Subcutaneous abdominal adipose tissue (tissue), 5 donors: ENCODE measurements around the gene DBT.
"Not testable (repeated sequence)": the region's sequence is repeated elsewhere in the genome, so short reads cannot be mapped to it uniquely, and the experiment has no call there.

Source experiments
- H3K27ac ChIP-seq: one replicate; pipeline ENCODE4 v1.7.0; 2013; ENCODE audit warnings: low read depth, mild to moderate bottlenecking, inconsistent platforms, low read length, moderate library complexity
- H3K27me3 ChIP-seq, 5 donors: one replicate each; pipeline ENCODE4 v1.7.0; 2013; ENCODE audit warnings: low read length in 5 of 5, inconsistent platforms in 1 of 5; ENCODE audit not compliant: control insufficient read depth in 5 of 5, insufficient read depth in 4 of 5
- H3K36me3 ChIP-seq, 5 donors: one replicate each; pipeline ENCODE4 v1.7.0; 2013; ENCODE audit warnings: low read length in 5 of 5; ENCODE audit not compliant: control insufficient read depth in 5 of 5, insufficient read depth in 5 of 5
- H3K4me1 ChIP-seq, 5 donors: one replicate each; pipeline ENCODE4 v1.7.0; 2013; ENCODE audit warnings: low read length in 5 of 5, mild to moderate bottlenecking in 3 of 5, moderate library complexity in 1 of 5; ENCODE audit not compliant: control insufficient read depth in 5 of 5, insufficient read depth in 5 of 5
- H3K4me3 ChIP-seq, 5 donors: one replicate each; pipeline ENCODE4 v1.7.0; 2013; ENCODE audit warnings: low read length in 5 of 5, low read depth in 1 of 5
- H3K9ac ChIP-seq, 5 donors: one replicate each; pipeline ENCODE4 v1.7.0; 2013; ENCODE audit warnings: low read length in 5 of 5, mild to moderate bottlenecking in 4 of 5, moderate library complexity in 3 of 5
- H3K9me3 ChIP-seq, 5 donors: one replicate each; pipeline ENCODE4 v1.7.0; 2013; ENCODE audit warnings: low read length in 5 of 5; ENCODE audit not compliant: control insufficient read depth in 5 of 5
- donor health status: healthy.
- donor health status: healthy.
- donor health status: healthy.
- donor health status: healthy.
- donor health status: healthy.

The DBT gene

DNA sequence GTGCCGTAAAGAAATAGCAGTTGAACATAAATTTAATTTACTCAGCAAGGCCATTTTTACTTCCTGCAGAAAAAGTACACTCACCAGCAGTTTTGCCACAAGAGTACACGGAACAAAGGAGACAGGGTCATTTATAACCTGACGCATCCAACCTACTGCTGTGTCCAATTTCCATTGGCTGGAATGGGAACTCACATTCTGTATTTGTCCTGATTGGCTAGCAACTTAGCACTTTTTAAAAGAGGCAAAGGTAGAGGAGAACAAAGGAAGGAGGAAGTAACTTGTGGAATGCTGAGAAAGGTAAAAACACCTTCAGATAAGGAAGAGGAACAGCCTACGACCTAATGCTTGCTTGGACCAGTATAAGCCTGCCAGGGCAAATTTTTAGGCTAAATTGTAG is 16.1 kb downstream of the DBT start:
- not testable (repeated sequence) for H3K27me3 ChIP-seq, H3K27ac ChIP-seq, H3K9me3 ChIP-seq, H3K4me1 ChIP-seq, H3K9ac ChIP-seq, H3K4me3 ChIP-seq
- H3K36me3 ChIP-seq, result peaks cover 27 to 43% (median 35%) of the 10 kb centered on the region in 5 donors

GRCh38 chr1:100232156-100232555 is 17.5 kb downstream of the DBT start:
- Histone ChIP-seq H3K4me1 (no peaks in the 10 kb centered on the region), H3K9me3 (no peaks in the 10 kb centered on the region), H3K36me3 (peaks cover 32 to 46% (median 36%) of the 10 kb centered on the region in 5 donors), H3K4me3 (no peak overlapping the region), H3K9ac (no peak overlapping the region), H3K27me3 (no peaks in the 10 kb centered on the region), H3K27ac (no peak overlapping the region)

- Histone ChIP-seq H3K27ac (no peak overlapping the region), H3K27me3 (no peaks in the 10 kb centered on the region), H3K4me3 (no peak overlapping the region), H3K4me1 (no peaks in the 10 kb centered on the region), H3K9me3 (no peaks in the 10 kb centered on the region), H3K36me3 (peaks cover 34 to 43% (median 37%) of the 10 kb centered on the region in 5 donors), H3K9ac (no peak overlapping the region)
Measured at GRCh38 chr1:100231721-100232120, 17.9 kb downstream of the DBT start.

DNA sequence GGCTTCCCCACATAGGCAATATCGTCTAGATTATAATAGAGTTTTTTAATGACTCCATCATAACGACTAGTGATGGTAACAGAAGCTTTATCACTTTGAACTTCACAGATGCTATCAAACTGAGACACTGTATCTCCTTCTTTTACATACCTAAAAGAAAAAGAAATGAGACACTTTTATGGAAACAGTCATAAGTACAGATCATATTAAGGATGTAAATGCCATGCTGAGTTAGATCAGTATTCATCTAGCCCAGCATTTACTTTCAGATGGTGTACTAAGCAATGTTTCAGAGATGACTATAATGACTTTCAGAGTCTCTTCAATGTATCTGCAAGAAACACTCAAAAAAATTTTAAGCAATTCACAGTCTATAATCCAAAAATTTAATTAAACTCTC is 18.9 kb downstream of the DBT start:
- Histone ChIP-seq H3K4me1 (no peaks in the 10 kb centered on the region), H3K27me3 (no peaks in the 10 kb centered on the region), H3K9ac (no peak overlapping the region), H3K36me3 (peaks cover 33 to 42% (median 38%) of the 10 kb centered on the region in 5 donors), H3K9me3 (no peaks in the 10 kb centered on the region), H3K27ac (no peak overlapping the region), H3K4me3 (no peak overlapping the region)

- no peak overlapping the region for H3K4me3 ChIP-seq
- peaks cover 30 to 42% (median 36%) of the 10 kb centered on the region in 5 donors for H3K36me3 ChIP-seq
- H3K27me3 ChIP-seq, result no peaks in the 10 kb centered on the region
- no peaks in the 10 kb centered on the region for H3K4me1 ChIP-seq
- no peak overlapping the region for H3K27ac ChIP-seq
- H3K9me3 ChIP-seq, result no peaks in the 10 kb centered on the region
- no peak overlapping the region for H3K9ac ChIP-seq
Measured at GRCh38 chr1:100229681-100230443, 19.8 kb downstream of the DBT start.

DNA sequence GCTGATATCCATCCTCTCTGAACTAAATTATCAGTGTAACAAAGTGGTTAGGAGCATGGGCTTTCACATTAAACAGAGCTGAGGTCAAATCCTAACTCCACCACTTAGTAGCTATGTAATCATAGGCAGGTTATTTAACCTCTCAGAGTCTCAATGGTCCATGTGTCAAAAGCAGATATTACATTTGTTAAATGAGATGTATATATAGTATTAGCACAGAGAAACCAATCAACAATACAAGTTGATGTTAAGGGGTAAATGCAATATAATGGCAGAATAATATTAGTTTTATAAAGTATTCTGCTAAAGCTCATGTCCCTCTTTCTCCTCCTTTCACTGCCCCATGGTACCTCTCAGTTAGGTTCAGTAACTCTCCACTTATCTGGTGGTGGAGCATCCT is 27.2 kb downstream of the DBT start:
- H3K9ac ChIP-seq, result no peak overlapping the region
- H3K4me3 ChIP-seq, result no peak overlapping the region
- H3K27ac ChIP-seq, result no peak overlapping the region
- H3K9me3 ChIP-seq, result no peaks in the 10 kb centered on the region
- peaks cover 10 to 23% (median 19%) of the 10 kb centered on the region in 5 donors for H3K36me3 ChIP-seq
- no peaks in the 10 kb centered on the region for H3K4me1 ChIP-seq
- H3K27me3 ChIP-seq, result no peaks in the 10 kb centered on the region

DNA sequence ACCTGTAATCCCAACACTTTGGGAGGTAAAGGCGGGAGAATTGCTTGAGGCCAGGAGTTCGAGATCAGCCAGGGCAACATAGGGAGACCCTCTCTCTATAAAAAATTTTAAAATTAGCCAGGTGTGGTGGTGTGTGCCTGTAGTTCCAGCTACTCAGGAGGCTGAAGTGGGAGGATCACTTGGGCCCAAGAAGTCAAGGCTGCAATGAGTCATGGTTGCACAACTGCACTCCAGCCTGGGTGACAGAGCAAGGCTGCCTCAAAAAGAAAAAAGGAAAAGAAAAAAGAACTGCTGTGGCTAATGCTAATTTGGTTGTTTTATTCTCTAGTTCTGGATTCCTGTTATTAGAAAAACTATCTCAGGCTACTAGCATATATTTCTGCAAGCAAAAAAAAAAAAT is 29.8 kb downstream of the DBT start:
- H3K9ac ChIP-seq, result no peak overlapping the region
- H3K4me3 ChIP-seq, result no peak overlapping the region
- H3K27me3 ChIP-seq, result no peaks in the 10 kb centered on the region
- H3K4me1 ChIP-seq, result no peaks in the 10 kb centered on the region
- no peak overlapping the region for H3K27ac ChIP-seq
- no peaks in the 10 kb centered on the region for H3K9me3 ChIP-seq
- peaks cover 11 to 37% (median 21%) of the 10 kb centered on the region in 5 donors for H3K36me3 ChIP-seq

DNA sequence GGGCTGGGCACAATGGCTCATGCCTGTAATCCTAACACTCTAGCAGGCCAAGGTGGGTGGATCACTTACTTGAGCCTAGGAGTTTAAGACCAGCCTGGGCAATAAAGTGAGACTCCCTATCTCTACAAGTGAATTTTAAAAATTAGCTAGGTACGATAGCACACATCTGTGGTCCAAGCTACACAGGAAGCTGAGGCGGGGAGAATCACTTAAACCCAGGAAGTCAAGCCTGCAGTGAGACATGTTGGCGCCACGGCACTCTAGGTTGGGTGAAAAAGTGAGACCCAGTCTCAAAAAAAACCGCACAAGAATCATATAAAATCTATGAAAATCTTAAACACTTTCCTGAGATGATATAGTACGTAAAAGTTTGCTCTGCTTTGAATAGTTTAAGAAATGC is 30.2 kb downstream of the DBT start:
- Histone ChIP-seq H3K36me3 (peaks cover 14 to 42% (median 24%) of the 10 kb centered on the region in 5 donors), H3K9ac (no peak overlapping the region), H3K27me3 (no peaks in the 10 kb centered on the region), H3K27ac (no peak overlapping the region), H3K4me3 (no peak overlapping the region), H3K4me1 (no peaks in the 10 kb centered on the region), H3K9me3 (no peaks in the 10 kb centered on the region)

DNA sequence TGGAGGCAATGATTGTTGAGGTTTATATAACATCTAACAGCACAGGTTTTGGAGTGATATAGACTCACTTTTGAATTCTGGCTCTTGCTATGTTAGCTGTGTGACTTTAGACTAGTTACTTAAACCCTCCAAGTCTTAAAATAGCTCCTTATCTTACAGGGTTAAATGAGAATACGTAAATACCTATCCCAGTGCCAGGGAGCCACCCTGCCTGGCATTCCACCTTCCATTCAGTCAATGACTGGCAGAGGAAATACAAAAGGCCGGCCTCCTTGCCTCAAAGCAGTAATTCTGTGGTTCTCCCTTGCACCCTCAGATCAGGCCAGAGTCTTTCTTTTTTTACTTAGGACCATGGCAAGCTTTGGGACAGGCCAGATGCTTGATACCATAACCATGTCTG is 31.8 kb downstream of the DBT start:
- Histone ChIP-seq H3K9ac (no peak overlapping the region), H3K4me3 (no peak overlapping the region), H3K27ac (no peak overlapping the region), H3K9me3 (no peaks in the 10 kb centered on the region), H3K4me1 (no peaks in the 10 kb centered on the region), H3K36me3 (peaks cover 25 to 51% (median 33%) of the 10 kb centered on the region in 5 donors), H3K27me3 (no peaks in the 10 kb centered on the region)

DNA sequence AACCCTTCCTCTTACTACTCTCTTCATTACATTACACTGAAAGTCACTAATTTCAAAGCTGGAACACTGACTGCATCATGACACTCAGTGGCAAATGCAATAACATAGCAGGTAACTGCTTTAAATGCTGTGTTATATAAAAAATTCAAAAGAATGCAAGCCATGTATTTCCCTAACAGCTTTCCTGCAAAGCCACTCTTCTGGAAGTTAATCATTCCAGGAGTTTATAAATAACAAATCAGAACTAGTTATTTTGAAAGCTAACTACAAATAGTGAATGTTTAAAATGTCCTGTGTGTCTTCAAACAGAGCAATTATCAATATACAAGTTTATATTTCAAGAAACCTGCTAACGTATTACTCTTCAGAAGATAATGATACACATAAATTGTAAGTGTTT is 34.5 kb downstream of the DBT start:
- Histone ChIP-seq H3K9ac (no peak overlapping the region), H3K4me1 (no peaks in the 10 kb centered on the region), H3K27ac (no peak overlapping the region), H3K4me3 (no peak overlapping the region), H3K27me3 (no peaks in the 10 kb centered on the region), H3K36me3 (peaks cover 40 to 62% (median 46%) of the 10 kb centered on the region in 5 donors), H3K9me3 (no peaks in the 10 kb centered on the region)
